Effector memory CD4-positive, alpha-beta T cell (primary cell): ENCODE measurements around the gene PLEKHD1.
"Not testable (repeated sequence)": the region's sequence is repeated elsewhere in the genome, so short reads cannot be mapped to it uniquely, and the experiment has no call there.

Experiments used
- DNase-seq, 3 donors: peaks; one replicate each; pipeline ENCODE4 v3.0.0-alpha.2; 2020
- H3K27ac ChIP-seq: 2 replicates; pipeline ENCODE4 v1.7.0; 2013; ENCODE audit warnings: mild to moderate bottlenecking, low read length, moderate library complexity; ENCODE audit not compliant: insufficient read depth, poor library complexity, severe bottlenecking
- H3K27me3 ChIP-seq: replicated peaks from 2 replicates; pipeline ENCODE4 v1.7.0; 2013; ENCODE audit warnings: mild to moderate bottlenecking, low read length; ENCODE audit not compliant: insufficient read depth, control insufficient read depth, poor library complexity, severe bottlenecking
- H3K36me3 ChIP-seq: 2 replicates; pipeline ENCODE4 v1.7.0; 2013; ENCODE audit warnings: mild to moderate bottlenecking, low read length, moderate library complexity; ENCODE audit not compliant: control insufficient read depth, insufficient read depth
- H3K4me1 ChIP-seq: 2 replicates; pipeline ENCODE4 v1.7.0; 2013; ENCODE audit warnings: low read length, mild to moderate bottlenecking; ENCODE audit not compliant: control insufficient read depth, insufficient read depth, poor library complexity, severe bottlenecking
- H3K4me3 ChIP-seq: 2 replicates; pipeline ENCODE4 v1.7.0; 2013; ENCODE audit warnings: low read length, low read depth, mild to moderate bottlenecking; ENCODE audit not compliant: insufficient read depth, poor library complexity, severe bottlenecking
- H3K9me3 ChIP-seq: 2 replicates; pipeline ENCODE4 v1.7.0; 2013; ENCODE audit warnings: mild to moderate bottlenecking, low read length, moderate library complexity; ENCODE audit not compliant: control insufficient read depth

Gene PLEKHD1

DNA sequence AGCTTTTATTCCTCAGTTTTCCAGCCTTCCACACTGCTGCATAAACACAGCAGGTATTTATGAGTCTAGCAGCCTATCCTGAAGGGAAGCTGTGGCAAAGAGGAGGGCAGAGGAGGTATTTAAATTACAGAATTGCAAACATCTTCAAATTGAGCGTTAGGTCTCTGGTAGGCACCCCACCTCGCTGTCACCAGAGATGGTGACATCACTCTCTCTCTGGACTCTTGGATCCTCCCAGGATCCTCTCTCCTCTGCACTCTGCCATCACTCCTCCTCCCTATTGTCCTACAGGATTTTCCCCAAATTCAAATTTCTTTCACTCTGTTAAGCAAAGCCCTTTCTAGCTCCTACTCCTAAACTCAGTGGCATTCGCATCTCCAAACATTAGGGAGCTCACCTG, 6.7 kb downstream of the PLEKHD1 start:
- Histone ChIP-seq H3K27me3 (peaks cover 5% of the 10 kb centered on the region), H3K4me1 (no peaks in the 10 kb centered on the region), H3K9me3 (no peaks in the 10 kb centered on the region), H3K36me3 (no peaks in the 10 kb centered on the region), H3K27ac (no peak overlapping the region), H3K4me3 (no peak overlapping the region)
- no peak for DNase-seq

DNA sequence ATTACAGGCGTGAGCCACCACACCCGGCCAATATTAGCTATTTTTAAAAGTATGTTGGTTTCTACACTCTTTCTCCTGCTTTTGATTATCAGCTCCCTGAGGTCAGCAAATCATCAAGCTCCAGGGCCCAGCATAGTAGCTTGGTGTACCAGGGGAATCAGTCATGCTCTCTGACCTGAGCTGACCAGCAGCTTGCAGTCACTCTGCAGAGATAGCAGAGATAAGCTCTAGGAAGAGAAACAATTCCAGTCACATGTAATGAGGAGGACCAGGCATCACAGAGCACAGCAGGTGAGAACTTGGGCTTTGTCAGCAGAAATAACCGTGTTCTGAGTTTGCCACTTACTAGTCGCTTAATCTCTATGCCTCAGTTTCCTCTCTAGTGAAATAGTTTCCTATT, 8.5 kb downstream of the PLEKHD1 start:
- H3K27me3 ChIP-seq, result peaks cover 5% of the 10 kb centered on the region
- no peak overlapping the region for H3K4me3 ChIP-seq
- H3K36me3 ChIP-seq, result no peaks in the 10 kb centered on the region

DNA sequence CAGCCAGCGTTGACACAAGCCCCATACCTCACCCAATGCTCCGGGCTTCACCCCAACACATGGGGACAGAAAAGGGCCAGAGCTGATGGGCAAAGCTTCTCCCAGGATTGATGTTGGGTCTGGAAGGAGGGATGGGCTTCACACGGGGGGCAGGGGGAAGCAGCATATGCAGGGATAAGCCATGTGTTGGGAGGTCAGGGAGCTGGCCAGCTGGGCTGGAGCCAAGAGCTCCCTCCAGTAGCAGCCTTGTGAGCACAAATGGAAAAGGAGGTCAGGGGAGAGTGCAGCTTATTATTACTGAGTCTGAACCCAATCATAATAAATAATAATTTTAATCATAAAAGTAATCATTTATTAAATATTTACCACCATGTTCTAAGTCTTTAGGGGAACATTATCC, 9.3 kb downstream of the PLEKHD1 start:
- H3K27ac ChIP-seq, result no peak overlapping the region
- H3K36me3 ChIP-seq, result no peaks in the 10 kb centered on the region
- no peak overlapping the region for H3K4me3 ChIP-seq
- H3K4me1 ChIP-seq, result no peaks in the 10 kb centered on the region
- DNase-seq, result no peak
- no peaks in the 10 kb centered on the region for H3K9me3 ChIP-seq
- peaks cover 5% of the 10 kb centered on the region for H3K27me3 ChIP-seq

More for the DNA sequence above, 8.5 kb downstream of the PLEKHD1 start:
- DNase-seq, result no peak
- Histone ChIP-seq H3K27ac (no peak overlapping the region), H3K4me1 (no peaks in the 10 kb centered on the region), H3K9me3 (no peaks in the 10 kb centered on the region)

DNA sequence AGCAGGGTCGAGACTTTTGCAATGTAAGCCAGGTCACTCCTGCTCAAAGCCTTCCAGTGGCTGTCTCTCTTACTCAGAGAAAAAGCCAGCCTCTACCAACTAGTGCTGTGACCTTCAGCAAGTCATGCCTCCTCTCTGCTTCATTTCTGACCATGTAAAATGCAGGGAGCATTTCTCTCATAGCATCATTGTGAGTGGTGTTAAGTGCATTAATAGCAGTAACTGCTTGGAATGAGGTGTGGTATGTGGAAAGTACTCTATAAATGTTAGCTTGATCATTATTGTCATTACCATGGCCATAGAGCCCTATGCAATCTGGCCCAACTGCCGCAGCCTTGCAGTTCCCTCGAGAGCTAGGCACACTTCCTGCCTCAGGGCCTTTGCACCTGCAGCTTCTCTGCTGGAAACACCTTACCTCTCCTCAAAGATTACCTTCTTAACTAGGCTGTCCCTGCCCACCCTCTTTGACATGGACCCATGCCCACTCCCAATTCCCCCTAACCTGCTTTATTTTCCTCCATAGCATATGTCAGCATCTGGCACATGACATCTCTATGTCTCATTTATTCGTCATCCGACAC, 10.9 kb downstream of the PLEKHD1 start:
- H3K9me3 ChIP-seq, result no peaks in the 10 kb centered on the region
- DNase-seq, result no peak
- no peaks in the 10 kb centered on the region for H3K4me1 ChIP-seq
- no peak overlapping the region for H3K27ac ChIP-seq
- no peak overlapping the region for H3K4me3 ChIP-seq
- H3K36me3 ChIP-seq, result no peaks in the 10 kb centered on the region
- H3K27me3 ChIP-seq, result peaks cover 5% of the 10 kb centered on the region

DNA sequence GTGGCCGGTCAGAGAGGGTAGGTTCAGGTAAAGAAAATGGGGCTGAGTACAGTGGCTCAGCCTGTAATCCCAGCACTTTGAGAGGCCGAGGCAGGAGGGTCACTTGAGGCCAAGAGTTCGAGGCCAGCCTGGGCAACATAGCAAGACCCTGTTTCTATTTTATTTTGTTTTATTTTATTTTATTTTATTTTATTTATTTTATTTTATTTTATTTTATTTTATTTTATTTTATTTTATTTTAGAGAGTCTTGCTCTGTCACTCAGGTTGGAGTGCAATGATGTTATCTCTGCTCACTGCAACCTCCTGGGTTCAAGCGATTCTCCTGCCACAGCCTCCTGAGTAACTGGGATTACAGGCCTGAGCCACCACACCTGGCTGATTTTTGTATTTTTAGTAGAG, 13.3 kb downstream of the PLEKHD1 start:
- H3K4me3 ChIP-seq, H3K27me3 ChIP-seq, H3K4me1 ChIP-seq, H3K9me3 ChIP-seq, DNase-seq, H3K27ac ChIP-seq, H3K36me3 ChIP-seq: not testable (repeated sequence)

DNA sequence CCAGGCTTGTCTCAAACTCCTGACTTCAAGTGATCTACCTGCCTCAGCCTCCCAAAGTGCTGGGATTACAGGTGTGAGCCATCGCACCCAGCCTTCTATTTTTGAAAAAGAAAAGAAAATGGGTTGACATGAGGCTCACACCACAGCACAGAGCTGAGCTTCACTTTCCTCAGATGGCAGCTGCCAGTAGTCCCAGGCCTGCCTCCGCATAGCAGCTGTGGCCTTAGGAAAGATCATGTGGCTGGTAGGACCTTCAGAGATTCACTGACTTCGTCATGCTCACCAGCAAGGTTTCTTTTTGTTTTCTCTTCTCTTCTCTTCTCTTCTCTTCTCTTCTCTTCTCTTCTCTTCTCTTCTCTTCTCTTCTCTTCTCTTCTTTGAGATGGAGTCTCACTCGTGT, 13.8 kb downstream of the PLEKHD1 start:
- H3K4me1 ChIP-seq, DNase-seq, H3K9me3 ChIP-seq, H3K36me3 ChIP-seq, H3K4me3 ChIP-seq, H3K27ac ChIP-seq, H3K27me3 ChIP-seq: not testable (repeated sequence)

DNA sequence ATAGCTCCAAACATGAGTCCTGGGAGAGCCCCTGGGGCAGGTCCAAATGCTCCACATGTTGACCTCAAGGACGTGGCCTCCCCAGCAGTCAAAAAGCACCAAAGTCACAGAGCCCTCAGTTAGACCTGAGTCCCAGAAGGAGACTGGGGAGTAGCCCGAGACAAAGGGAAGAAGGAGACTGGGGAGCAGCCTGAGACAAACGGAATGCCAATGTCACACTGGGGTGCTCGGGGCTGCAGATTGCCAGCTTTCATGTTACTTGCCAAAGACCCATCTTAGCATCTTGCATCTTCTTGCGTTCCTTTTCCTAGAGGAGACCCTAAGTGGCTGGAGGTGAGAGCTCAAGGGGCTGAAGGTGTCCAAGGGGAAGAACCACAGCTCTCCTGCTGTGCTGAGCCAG, 14.9 kb downstream of the PLEKHD1 start:
- H3K4me3 ChIP-seq, result no peak overlapping the region
- H3K36me3 ChIP-seq, result no peaks in the 10 kb centered on the region
- no peaks in the 10 kb centered on the region for H3K9me3 ChIP-seq
- H3K27ac ChIP-seq, result no peak overlapping the region
- no peaks in the 10 kb centered on the region for H3K27me3 ChIP-seq
- no peaks in the 10 kb centered on the region for H3K4me1 ChIP-seq
- no peak for DNase-seq

DNA sequence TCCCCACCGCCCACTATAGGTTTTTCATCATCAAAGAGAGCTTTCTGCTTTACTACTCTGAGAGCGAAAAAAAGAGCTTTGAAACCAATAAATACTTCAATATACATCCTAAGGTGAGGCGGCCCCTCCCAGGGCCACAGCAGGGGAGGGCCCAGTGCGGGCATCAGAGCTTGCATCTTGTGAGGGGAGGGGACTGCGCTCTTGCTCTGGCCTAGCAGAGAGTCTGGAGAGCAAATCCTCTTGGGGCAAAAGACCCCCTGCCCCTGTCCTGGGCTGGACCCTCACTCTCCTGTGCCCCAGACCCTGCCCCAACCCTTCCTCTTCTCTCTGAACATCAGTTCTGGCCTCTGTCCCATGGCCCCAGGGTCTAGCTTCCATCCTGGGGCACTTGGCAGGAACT, 15.6 kb downstream of the PLEKHD1 start:
- H3K27ac ChIP-seq, result no peak overlapping the region
- no peak for DNase-seq
- no peaks in the 10 kb centered on the region for H3K36me3 ChIP-seq
- H3K4me1 ChIP-seq, result no peaks in the 10 kb centered on the region
- H3K4me3 ChIP-seq, result no peak overlapping the region
- no peaks in the 10 kb centered on the region for H3K27me3 ChIP-seq
- H3K9me3 ChIP-seq, result no peaks in the 10 kb centered on the region

DNA sequence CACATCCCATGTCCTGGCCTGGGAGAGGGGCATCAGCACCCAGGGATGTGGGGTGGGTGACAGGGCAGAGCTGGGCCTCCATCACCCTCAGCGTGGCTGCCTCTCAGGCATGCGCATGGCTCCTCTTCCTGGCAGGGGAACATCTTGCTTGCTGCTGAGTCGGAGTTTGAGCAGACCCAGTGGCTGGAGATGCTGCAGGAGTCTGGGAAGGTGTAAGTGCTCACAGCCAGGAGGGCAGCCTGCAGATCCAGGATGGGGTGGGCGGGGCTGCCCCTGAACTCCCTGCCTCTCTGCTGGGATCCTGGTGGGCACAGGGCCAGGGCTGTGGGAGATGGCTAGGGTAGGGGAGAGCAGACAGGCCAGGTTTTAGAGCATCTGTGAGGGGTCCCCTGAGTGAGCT, 16.2 kb downstream of the PLEKHD1 start:
- Histone ChIP-seq H3K9me3 (no peaks in the 10 kb centered on the region), H3K27me3 (no peaks in the 10 kb centered on the region), H3K4me1 (no peaks in the 10 kb centered on the region), H3K4me3 (no peak overlapping the region), H3K27ac (no peak overlapping the region), H3K36me3 (no peaks in the 10 kb centered on the region)
- DNase-seq, result no peak

DNA sequence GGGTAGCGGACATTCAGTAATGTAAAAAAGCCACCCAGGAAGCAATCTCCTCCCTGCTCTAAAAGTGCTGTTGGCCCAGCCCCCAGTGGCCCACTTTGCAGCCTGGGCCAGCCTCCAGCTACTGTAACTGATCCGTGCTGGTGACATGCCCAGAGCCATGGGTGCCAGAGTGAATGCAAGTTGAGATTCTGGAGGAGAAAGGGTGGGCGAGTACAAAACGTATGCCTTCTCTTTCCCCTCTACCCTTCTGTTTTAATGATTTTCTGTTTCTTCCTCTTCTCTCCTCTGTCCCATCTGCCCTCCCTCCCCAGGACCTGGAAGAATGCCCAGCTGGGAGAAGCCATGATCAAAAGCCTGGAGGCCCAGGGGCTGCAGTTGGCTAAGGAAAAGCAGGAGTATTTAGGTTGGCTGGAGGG, 16.9 kb downstream of the PLEKHD1 start:
- DNase-seq, result no peak
- no peak overlapping the region for H3K4me3 ChIP-seq
- H3K9me3 ChIP-seq, result no peaks in the 10 kb centered on the region
- no peaks in the 10 kb centered on the region for H3K27me3 ChIP-seq
- no peaks in the 10 kb centered on the region for H3K4me1 ChIP-seq
- no peaks in the 10 kb centered on the region for H3K36me3 ChIP-seq
- H3K27ac ChIP-seq, result no peak overlapping the region

DNA sequence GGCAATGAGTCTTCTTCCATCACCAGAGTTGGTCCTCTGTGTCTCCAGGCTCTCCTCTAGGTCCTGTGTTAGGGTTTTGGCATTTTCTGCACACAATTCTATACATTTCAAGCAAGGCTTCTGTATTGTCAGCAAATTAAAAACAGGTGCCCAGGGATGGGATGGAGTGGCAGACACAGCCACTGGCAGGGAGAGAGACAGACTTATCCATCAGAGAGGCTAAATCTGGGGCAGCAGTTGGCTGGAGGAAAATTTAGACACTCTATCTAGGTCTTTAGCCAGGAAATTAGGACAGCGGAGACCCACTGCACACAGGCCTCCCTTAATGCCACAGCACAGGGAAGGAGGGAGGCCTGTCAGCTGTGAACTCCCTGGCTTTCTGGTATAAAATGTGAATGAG, 20.2 kb downstream of the PLEKHD1 start:
- Histone ChIP-seq H3K4me1 (no peaks in the 10 kb centered on the region), H3K9me3 (no peaks in the 10 kb centered on the region), H3K36me3 (no peaks in the 10 kb centered on the region), H3K27ac (no peak overlapping the region), H3K27me3 (no peaks in the 10 kb centered on the region), H3K4me3 (no peak overlapping the region)
- no peak for DNase-seq
